NCI-H2227 (cell line): ENCODE data around the gene CDC25B.
A peak's percentile ranks its signal among the peaks of the same experiment; 100 is the strongest.

Experiments
- DNase-seq: peaks from one replicate; lab custom pipeline; 2025; ENCODE audit not compliant: unreplicated experiment; lab: John Stamatoyannopoulos, UW

Gene CDC25B

DNA sequence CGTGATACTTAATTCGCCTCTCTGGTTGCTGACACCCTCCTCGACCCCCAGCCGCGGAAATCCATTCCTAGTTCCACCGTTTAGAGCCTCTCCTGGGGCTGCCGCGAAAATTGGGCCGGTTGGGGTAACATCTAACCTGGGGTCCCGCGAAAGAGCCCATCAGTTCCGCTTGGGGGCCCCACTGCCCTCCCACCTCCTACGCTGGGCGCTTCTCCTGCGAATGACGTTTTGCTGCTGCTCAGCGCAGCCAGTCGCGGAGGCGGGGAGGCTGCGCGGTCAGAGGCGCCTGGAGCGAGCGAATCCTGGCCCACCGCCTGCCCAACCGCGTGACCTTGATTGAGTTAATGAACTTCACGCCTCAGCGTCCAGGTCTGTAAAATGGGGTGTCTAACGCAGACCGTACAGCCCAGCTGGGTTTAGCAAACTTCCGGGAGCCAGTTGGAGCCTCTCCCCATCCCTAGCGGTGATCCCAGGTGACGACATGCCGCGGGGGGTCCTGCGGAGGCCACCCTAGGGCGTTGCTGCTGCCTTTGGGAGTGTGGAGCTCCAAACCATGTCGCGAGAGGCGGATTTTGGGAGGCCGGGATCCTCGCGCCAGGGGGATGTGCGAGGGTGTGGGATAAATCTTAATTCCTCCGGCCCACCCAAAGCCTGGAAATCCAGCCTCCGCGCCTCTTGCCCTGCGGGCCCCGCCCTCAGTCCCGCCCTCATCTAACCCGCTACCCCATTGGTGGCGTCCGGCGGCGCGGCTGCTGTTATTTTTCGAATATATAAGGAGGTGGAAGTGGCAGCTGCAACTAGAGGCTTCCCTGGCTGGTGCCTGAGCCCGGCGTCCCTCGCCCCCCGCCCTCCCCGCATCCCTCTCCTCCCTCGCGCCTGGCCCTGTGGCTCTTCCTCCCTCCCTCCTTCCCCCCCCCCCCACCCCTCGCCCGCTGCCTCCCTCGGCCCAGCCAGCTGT lies at the start of gene CDC25B:
CDC25B (plus strand) TSS at position 800 of the 958 bp plus-strand sequence. CDS start 222 bp downstream, outside the sequence.
- DNase-seq = peak; percentile 96

DNA sequence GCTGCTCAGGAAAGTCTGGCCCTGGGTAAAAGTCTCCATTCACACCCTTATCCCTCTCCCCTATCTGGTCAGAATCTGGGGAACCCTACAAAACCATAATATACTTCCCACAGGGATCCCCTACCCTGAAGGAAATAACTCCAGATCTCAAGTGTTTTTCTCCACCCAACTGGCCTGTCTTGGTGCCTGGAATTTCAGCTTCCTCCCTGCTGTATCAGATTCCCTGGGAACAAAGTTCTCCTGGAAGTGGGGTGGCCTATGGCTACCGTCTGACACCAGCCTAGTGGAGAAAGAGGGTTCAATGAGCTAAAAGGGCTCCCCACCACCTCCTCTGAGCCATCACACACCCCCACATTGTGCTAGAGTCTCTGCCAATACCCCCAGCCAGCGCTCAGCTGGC lies 48.6 kb upstream of the CDC25B start:
- no peak for DNase-seq

DNA sequence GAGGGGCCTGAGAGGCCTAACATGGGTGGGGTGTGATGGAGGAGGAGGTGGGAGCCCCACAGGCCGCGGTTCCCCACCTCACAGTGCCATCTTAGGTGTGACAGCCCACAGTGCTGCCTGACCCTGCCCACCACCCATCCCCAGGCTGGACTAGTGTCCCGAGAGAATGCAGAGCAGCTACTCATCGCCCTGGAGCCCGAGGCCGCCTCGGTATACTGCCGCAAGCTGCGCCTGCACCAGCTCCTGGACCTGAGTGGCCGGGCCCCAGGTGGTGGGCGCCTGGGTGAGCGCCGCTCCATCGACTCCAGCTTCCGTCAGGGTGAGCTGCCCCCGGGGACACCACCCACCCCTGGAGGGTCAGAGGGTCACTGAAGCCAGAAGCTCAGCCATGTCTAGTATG lies 48.0 kb upstream of the CDC25B start:
- no peak for DNase-seq

DNA sequence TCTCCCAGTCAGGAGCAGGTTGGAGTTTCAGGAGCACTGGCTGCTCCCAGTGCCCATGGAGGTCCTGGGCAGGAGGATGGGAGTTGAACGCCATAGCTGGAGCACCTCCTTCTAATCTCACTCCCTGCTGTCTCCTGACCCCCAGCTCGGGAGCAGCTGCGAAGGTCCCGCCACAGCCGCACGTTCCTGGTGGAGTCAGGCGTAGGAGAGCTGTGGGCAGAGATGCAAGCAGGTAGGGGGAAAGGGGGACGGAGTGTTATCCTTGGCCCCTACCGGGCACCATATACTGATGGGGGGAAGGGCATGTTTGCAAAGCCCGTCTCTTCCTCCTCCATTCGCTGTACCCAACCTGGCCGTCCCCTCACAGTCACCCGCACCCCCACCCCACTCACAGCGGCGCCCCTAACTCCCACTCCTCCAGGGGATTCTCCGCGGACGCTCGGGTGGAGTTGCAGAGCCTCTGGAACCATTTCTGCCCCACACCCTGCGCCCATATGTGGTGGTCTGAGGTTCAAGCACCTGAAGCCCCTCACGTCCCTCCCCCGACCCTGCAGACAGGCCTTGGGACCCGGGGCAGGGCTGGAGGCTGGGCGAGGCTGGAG lies 46.9 kb upstream of the CDC25B start:
- DNase-seq = no peak

DNA sequence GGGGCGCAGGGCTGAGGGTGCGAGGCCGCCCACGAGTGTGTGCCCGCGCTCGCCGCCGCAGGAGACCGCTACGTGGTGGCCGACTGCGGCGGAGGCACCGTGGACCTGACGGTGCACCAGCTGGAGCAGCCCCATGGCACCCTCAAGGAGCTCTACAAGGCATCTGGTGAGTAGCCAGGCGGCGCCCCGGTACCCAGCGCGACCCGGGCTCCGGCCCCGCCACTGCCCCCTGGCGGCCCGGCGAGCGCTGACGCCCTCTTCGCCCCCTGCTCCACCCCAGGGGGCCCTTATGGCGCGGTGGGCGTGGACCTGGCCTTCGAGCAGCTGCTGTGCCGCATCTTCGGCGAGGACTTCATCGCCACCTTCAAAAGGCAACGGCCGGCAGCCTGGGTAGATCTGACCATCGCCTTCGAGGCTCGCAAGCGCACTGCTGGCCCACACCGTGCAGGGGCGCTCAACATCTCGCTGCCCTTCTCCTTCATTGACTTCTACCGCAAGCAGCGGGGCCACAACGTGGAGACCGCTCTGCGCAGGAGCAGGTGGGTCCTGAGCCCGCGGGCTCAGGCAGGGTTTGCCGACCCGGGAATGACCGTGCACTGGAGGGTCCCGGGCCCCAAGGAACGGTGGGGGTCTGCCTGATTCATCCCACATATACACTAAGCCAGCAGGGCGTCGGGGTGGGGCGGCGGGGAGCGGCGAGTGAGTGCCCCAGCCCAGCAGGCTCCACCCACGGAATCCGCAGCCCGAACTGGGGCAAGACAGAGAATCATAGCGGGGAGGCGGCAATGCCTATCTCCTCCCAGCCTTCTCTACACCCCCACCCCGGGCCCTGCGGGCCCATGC lies 46.2 kb upstream of the CDC25B start:
- no peak for DNase-seq

DNA sequence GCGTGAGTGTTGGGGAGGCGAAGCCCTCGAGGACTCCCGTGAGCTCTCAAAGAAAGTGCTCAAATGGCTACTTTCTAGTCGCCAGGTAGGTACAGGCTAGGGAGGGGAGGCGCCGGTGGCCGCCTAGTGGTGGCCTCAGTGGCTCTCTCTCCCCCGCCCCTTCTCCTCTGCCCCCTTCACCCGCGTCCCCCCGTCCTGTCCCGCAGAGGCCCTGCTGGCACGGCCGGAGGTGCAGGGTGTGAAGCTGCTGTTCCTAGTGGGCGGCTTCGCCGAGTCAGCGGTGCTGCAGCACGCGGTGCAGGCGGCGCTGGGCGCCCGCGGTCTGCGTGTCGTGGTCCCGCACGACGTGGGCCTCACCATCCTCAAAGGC lies 44.8 kb upstream of the CDC25B start:
- DNase-seq = no peak

DNA sequence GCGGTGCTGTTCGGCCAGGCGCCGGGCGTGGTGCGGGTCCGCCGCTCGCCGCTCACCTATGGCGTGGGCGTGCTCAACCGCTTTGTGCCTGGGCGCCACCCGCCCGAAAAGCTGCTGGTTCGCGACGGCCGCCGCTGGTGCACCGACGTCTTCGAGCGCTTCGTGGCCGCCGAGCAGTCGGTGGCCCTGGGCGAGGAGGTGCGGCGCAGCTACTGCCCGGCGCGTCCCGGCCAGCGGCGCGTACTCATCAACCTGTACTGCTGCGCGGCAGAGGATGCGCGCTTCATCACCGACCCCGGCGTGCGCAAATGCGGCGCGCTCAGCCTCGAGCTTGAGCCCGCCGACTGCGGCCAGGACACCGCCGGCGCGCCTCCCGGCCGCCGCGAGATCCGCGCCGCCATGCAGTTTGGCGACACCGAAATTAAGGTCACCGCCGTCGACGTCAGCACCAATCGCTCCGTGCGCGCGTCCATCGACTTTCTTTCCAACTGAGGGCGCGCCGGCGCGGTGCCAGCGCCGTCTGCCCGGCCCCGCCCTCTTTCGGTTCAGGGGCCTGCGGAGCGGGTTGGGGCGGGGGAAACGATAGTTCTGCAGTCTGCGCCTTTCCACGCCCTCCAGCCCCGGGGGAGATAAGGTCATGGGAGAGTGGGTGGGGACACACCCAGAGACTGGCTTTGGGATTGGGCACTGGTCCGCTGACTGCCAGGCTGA lies 44.3 kb upstream of the CDC25B start:
- DNase-seq = no peak

DNA sequence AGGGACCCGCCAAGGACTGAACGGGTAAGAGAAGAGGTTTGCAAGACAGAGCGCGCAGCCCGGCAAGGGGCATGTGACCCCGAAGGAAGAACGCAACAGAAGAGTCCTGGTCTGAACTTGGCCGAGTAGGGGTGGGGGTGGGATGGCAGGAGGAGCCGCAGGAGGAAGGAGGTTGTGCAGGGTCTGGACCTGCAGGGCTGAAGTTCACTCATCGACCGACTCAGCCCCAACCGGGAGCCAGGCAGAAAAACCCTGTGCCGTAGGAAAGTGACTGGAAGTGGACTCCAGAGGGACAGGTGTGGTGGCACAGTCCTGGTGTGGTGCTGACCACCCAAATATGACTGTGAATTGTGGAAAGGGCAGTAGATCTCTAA lies 43.7 kb upstream of the CDC25B start:
- no peak for DNase-seq

DNA sequence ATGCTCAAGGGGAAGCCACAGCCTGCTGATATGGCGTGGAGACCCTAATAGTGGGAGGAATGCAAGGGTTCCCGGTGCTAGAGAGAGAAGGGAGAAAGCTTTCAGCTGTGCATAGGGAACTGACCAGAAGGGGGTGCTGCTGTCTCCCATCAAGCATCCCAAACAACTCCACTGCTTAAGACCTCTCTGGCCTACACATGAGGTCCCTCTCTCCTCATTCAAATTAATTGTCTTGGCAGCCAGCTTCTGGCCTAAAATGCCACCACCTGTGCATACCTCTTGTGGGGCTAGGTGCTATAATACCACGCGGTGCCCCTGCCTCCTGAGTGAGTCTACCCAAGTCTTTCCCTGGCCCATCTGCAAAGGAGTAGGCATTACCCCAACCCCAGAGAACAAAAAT lies 43.0 kb upstream of the CDC25B start:
- DNase-seq = peak; percentile 13

DNA sequence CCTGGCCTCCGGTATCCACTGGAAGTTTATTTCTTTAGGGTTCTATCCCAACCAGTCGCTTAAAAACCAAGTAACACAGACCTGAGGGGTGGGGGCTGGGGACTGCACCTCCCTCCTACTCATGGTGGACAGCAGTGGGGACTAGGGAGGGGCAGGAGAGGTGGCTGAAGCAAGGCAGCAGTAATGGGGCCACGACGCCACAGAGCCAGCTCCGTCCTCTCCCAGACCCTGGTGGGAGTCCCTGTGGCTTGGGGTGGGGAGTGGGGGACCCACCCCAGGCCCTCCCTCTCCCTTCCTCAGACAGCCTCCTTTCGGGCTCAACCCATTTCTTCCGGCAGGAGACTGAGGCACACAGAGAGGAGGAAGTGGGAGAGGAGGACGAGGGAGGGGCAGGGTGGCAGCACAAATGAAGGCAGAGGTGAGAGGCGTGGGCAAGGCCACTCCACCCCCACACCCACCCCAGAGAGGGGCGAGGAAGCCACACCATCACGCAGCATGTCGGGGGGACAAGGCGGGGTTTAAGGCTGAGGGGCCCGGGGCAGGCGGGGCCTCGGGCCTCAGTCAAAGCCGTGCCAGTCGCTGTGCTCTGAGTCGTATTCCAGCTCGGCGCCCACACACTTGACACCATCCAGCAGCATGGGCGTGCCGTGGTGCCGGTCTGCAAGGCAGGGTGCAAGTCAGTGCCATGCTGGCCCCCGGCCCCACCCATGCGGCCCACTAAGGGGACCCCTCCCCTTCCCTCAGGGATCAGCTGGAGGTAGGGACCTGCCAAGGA lies 42.4 kb upstream of the CDC25B start:
- DNase-seq = no peak

DNA sequence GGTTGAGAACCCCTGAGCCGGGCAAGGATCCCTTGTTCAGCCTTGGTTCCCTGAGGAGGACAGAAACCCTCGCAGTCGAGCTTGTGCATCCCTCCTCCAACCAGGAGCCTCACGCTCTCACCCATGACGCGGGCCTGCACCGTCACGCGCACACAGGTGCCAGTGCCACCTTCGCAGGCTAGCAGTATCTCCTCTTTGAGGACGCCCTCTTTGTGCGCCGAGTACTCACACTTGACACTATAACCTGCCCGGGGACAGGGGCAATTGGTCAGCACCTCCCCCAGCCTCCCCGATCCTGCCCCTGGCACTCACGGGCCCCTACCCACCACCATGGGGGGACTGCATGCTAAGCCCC lies 41.9 kb upstream of the CDC25B start:
- no peak for DNase-seq

DNA sequence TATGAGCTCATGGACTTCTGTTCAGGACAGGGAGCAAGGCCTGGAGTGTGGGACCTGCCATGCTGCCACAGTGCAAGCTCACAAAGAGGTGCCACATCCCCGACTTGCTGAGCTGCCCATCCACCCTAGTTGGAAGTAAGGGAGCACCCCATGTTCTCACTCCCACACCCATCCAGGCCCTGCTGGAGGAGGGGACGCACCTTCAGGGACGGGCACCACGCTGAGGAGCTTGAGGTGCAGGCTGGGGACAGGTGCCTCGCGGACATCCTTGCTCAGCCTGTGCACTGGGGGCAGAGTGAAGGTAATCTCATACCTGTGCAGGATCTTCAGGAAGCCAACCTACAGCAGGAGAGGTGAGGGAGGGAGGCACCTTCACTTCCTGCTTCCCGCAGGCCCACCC lies 40.8 kb upstream of the CDC25B start:
- DNase-seq = no peak

DNA sequence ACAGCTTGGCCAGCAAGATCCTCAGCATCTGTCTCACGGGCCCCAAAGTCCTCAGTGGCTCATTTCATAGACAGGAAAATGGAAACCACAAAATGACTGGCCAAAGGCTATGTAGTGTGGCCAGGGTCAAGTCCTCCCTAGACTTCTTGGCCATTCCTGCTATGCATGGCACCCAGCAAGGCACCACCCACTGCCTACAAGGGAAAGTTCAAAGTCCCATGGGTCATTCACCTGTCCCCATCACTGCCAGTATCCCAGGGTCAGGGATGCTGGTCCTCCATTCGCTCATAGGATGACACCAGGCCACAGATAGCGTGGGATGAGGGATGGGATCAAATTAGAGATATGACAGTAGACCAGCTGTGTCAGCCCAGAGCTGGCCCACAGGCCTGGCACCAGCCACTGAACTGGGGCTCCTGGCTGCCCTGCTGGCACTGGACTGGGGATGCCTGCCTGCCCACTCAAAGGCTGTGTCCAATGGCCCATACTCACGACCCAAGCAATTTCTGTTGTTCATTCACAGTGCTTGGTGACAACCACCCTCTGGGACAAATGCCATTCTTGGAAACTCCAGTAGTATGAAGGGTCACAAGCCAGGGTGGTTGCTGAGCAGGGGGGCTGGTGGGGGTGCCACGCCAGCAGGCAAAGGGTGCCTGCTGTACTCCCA lies 40.2 kb upstream of the CDC25B start:
- DNase-seq = no peak

DNA sequence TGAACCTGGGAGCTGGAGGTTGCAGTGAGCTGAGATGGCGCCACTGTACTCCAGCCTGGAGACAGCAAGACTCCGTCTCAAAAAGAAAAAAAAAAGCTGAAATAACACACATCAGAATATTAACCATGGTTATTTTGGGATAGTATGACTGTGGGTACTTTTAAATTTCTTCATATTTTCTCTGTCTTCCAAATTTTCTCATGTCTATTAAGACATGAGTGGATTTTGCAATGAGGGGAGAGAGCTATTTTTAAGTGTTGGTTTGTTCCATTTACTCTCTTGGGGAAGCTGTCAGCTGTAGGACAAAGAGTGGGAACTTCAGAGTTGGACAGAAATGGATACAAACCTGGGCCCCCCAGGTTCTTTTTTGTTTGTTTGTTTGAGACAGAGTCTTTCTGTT lies 38.8 kb upstream of the CDC25B start:
- no peak for DNase-seq

DNA sequence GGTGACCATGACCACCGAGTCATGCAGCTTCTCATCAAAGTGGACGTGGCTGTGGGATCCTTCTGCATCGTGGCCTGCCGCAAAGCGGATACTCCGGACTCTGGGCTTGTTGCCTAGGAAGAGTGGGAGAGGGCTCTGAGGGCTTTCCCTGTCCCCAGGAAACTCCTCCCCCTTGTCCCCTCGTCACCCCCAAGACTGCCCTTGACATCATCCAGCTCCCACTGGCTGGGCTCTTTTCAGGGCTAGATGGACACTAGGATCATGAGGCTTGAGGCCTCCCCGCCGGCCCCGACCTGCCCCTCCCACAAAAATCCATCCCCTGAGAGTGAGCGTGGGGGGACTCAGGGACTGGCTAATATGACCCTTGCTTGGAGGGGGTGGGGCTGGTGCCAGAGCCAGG lies 37.5 kb upstream of the CDC25B start:
- no peak for DNase-seq

DNA sequence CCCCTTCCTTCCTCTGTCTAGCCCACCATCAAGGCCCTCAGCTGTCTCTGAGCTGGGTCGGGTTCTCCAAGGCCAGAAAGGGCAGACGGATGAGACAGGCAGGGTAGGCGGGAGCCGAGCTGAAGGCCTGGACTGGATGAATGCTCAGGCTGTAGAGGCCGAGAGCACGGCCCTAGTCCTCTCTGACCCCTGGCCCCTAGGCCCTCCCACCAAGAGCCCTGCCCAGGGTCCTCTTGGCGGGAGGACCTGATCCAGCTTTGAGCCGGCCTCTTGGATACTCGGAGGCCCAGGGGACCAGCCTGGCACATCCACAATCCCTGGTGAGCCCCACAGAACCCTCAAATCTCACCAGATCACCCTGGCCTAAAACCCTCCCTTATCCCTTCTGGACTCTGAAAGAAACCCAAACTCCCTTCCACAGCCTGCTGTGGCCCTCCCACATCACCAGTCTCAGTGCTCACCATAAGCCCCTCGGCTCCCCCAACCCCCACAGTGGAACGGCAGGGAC lies 36.7 kb upstream of the CDC25B start:
- no peak for DNase-seq

DNA sequence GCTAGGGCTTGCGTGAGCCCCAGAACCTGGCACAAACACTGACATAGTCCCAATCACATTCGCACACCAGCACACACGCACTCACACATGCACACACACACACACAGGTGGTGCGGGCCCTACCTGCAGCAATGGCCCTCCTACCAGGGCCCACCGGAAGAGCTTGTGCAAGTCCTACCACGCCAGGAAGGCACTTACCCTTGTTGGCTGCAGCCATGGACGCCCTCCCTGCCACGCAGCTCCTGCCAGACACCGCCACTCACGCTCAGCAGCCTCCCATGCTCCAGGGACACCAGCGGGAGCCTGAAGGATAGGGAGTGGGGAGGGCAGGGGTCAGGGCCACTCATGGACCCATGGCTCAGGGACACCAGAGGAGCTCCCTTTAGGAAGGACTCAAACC lies 36.2 kb upstream of the CDC25B start:
- no peak for DNase-seq

DNA sequence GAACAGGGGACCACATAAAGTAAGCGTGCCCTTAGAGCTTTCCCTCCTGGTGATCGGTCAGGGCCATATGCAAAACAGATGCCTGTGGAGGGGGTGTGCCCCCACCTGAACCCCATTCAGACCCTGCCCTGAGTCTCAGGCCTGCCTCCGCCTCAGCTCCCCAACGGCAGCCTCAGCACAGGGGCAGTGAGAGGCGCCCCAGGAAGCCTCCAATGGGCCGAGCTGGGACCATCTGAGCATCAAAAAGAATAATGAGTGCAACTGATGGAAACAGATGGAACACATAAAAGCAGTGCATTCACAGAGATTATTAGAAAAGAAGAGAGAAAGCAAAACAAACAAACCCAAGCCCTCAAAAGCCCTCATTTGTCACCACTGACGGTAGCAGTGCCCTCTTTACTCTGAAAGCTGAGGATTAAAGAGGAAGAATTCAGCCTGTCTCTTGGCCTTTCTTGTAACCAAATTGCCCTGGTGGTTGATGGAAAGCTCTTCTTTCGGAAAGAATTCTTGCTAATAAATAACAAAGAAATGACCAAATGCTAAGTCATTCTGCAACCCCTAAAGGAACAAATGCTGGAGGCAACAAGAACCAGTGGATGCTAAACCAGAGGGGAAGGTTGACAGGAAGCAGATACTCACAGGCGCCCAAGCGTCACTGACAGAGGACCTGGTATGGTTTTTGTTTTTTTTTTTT lies 35.3 kb upstream of the CDC25B start:
- peak; percentile 59 for DNase-seq
